GM23338 (cell line): ENCODE data around the gene INPP5A. TPM values are rescaled to one million over a fixed set of nuclear protein-coding genes. Genes with fewer than 3 reads are reported as not detected.

Experiments
- ATAC-seq: fragments of 200-7000 bp; cut with Tn5 transposase; 3 replicates; pipeline ENCODE4 v1.9.1; 2020
- DNase-seq: peaks from one replicate; pipeline ENCODE4 v3.0.0-alpha.2; 2015; ENCODE audit warnings: low spot score
- H2AFZ ChIP-seq: fragments of 200-600 bp; sonication (generic); 2 replicates; pipeline ENCODE4 v1.8.0; 2016; ENCODE audit warnings: antibody characterized with exemption, mild to moderate bottlenecking, moderate library complexity
- H3F3A ChIP-seq: fragments of 200-600 bp; sonication (generic); replicated peaks from 2 replicates; pipeline ENCODE4 v1.8.0; 2017; ENCODE audit warnings: antibody characterized with exemption, mixed run types, low read depth
- H3K27ac ChIP-seq: fragments of 200-600 bp; sonication (generic); 2 replicates; pipeline ENCODE4 v1.6.1; 2016; ENCODE audit warnings: low read depth
- H3K27me3 ChIP-seq: fragments of 200-600 bp; sonication (generic); 2 replicates; pipeline ENCODE4 v1.8.0; 2016; ENCODE audit warnings: mild to moderate bottlenecking, mixed run types, moderate library complexity; ENCODE audit not compliant: insufficient read depth
- H3K36me3 ChIP-seq: fragments of 200-600 bp; sonication (generic); 2 replicates; pipeline ENCODE4 v1.8.0; 2016; ENCODE audit warnings: mild to moderate bottlenecking; ENCODE audit not compliant: insufficient read depth
- H3K4me1 ChIP-seq: fragments of 200-600 bp; sonication (generic); 2 replicates; pipeline ENCODE4 v1.8.0; 2016; ENCODE audit warnings: mild to moderate bottlenecking, moderate library complexity; ENCODE audit not compliant: insufficient read depth
- H3K4me2 ChIP-seq: fragments of 200-600 bp; sonication (generic); 2 replicates; pipeline ENCODE4 v1.7.1; 2017; ENCODE audit warnings: mixed run types
- H3K4me3 ChIP-seq: fragments of 200-600 bp; sonication (generic); 2 replicates; pipeline ENCODE4 v1.6.1; 2016; ENCODE audit warnings: mixed run types
- H3K79me2 ChIP-seq: fragments of 200-600 bp; sonication (generic); replicated peaks from 2 replicates; pipeline ENCODE4 v1.8.0; 2017; ENCODE audit warnings: mild to moderate bottlenecking; ENCODE audit not compliant: insufficient read depth
- H3K9me2 ChIP-seq: fragments of 200-600 bp; sonication (generic); 2 replicates; pipeline ENCODE4 v1.8.0; 2017; ENCODE audit not compliant: insufficient read depth
- H4K20me1 ChIP-seq: fragments of 200-600 bp; sonication (generic); replicated peaks from 2 replicates; pipeline ENCODE4 v1.8.0; 2017; ENCODE audit warnings: mild to moderate bottlenecking; ENCODE audit not compliant: insufficient read depth
- H3K27ac Mint-ChIP-seq: 2 replicates; pipeline ENCODE4 v1.8.0; 2020; ENCODE audit warnings: inconsistent platforms, mild to moderate bottlenecking, moderate library complexity, mixed read lengths
- H3K27me3 Mint-ChIP-seq: 3 replicates; pipeline ENCODE4 v1.8.0; 2022; ENCODE audit warnings: low read depth, mild to moderate bottlenecking, moderate library complexity, mixed read lengths, inconsistent platforms; ENCODE audit not compliant: insufficient read depth, poor library complexity
- H3K36me3 Mint-ChIP-seq: 3 replicates; pipeline ENCODE4 v1.8.0; 2021; ENCODE audit warnings: low read depth, mild to moderate bottlenecking, inconsistent platforms, moderate library complexity, mixed read lengths
- H3K4me1 Mint-ChIP-seq: 3 replicates; pipeline ENCODE4 v1.8.0; 2020; ENCODE audit warnings: mild to moderate bottlenecking, inconsistent platforms, mixed read lengths
- H3K4me3 Mint-ChIP-seq: 3 replicates; pipeline ENCODE4 v1.8.0; 2021; ENCODE audit warnings: moderate library complexity, mild to moderate bottlenecking, inconsistent platforms, mixed read lengths
- H3K9me3 Mint-ChIP-seq: 3 replicates; pipeline ENCODE4 v1.8.0; 2020; ENCODE audit warnings: moderate library complexity, mild to moderate bottlenecking, inconsistent platforms, mixed read lengths
- CREB1 ChIP-seq: fragments of 250-450 bp; sonication (Bioruptor Pico); IDR thresholded peaks from 2 replicates; pipeline ENCODE4 v1.5.0; 2020; ENCODE audit warnings: low read depth, mild to moderate bottlenecking, moderate library complexity
- EZH2 ChIP-seq: fragments of 200-600 bp; sonication (generic); IDR thresholded peaks from one replicate; pipeline ENCODE4 v1.8.0; 2017; ENCODE audit warnings: antibody characterized with exemption, mild to moderate bottlenecking, low read depth; ENCODE audit not compliant: unreplicated experiment
- EZH2phosphoT487 ChIP-seq: fragments of 200-600 bp; sonication (generic); IDR thresholded peaks from one replicate; pipeline ENCODE4 v1.8.1; 2018; ENCODE audit warnings: antibody characterized with exemption; ENCODE audit not compliant: unreplicated experiment
- JUNB ChIP-seq: IDR thresholded peaks from one replicate; pipeline ENCODE4 v1.6.1; 2016; ENCODE audit warnings: antibody characterized with exemption; ENCODE audit not compliant: unreplicated experiment
- NANOG ChIP-seq: IDR thresholded peaks from 2 replicates; pipeline ENCODE4 v1.6.1; 2016; ENCODE audit warnings: antibody characterized with exemption, borderline replicate concordance
- POLR2AphosphoS5 ChIP-seq: IDR thresholded peaks from 2 replicates; pipeline ENCODE4 v1.6.1; 2016; ENCODE audit warnings: antibody characterized with exemption, low read depth
- STAT1 ChIP-seq: IDR thresholded peaks from one replicate; pipeline ENCODE4 v1.6.1; 2016; ENCODE audit warnings: antibody characterized with exemption; ENCODE audit not compliant: unreplicated experiment
- ZNF114 ChIP-seq: fragments of 250-450 bp; sonication (Bioruptor Pico); IDR thresholded peaks from 2 replicates; pipeline ENCODE4 v1.5.0; 2020; ENCODE audit warnings: mild to moderate bottlenecking, moderate library complexity
- ZNF331 ChIP-seq: fragments of 250-450 bp; sonication (Bioruptor Pico); IDR thresholded peaks from 2 replicates; pipeline ENCODE4 v1.5.0; 2020; ENCODE audit warnings: low read depth, mild to moderate bottlenecking, moderate library complexity
- polyA plus RNA-seq: library from polyadenylated mRNA; unstranded; fragments of >200 nt; fragmentation: Nextera tagmentation; extraction: Ambion mirVana; gene quantifications from 2 replicates; pipeline ENCODE4 v1.2.1, GENCODE V29; 2016
- total RNA-seq: library from RNA; depleted of rRNA; stranded (reverse); fragments of >200 nt; shearing (Covaris generic); gene quantifications from 2 replicates; pipeline ENCODE4 v1.2.3, GENCODE V29; 2014
- TF ChIP-seq, protein P1 (sequence below): IDR thresholded peaks from one replicate; pipeline ENCODE4 v1.6.1; 2018; ENCODE audit warnings: antibody characterized with exemption; ENCODE audit not compliant: unreplicated experiment
- TF ChIP-seq, protein P2 (sequence below): fragments of 250-450 bp; sonication (Bioruptor Pico); IDR thresholded peaks from 2 replicates; pipeline ENCODE4 v1.5.0; 2020; ENCODE audit warnings: mild to moderate bottlenecking, moderate library complexity

Gene INPP5A
- total and polyA plus RNA-seq, 2 experiments from 2014 or later: 5.9 to 40.6 TPM

DNA sequence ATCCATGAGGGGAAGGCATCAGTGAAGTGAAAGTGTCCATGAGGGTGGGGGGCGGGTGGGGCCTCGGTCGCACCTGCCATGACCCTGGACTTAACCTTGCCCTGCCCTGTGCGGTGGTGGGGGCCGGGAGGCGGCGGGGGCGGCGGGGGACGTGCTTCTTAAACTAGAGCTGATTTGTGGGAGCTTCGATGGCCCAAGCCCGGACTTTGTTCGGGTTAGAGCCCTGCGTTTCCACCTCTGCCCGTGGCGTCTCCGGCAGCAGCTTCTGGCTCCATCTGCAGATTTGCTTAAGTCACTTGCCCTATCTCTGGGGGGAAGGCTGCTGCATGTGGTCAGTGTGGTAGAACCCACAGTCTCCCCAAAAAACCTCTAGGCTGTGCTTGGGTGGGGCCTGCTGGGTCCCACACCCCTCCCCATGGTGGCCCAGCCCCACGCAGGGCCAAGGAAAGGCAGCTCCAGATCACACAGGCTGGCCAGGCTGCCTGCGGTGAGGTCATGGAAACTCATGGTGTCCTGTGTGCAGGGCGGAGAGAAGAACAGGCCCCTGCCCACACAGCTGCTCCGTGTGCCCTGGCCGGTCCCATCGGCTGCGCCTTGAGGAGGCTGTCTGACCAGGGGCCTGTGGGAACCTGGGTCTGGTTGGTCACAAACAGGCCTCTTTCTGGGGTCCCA, 93.2 kb downstream of the INPP5A start:
- Histone ChIP-seq H3K4me3 (no peak overlapping the region), H3K27me3 (no peaks in the 10 kb centered on the region), H3K9me2 (no peaks in the 10 kb centered on the region), H3K4me2 (no peak overlapping the region), H4K20me1 (0 out of 2 replicates have a peak, but pooled peaks cover 4% of the 10 kb centered on the region), H3K36me3 (no peaks in the 10 kb centered on the region), H3K79me2 (0 out of 2 replicates have a peak, but pooled peaks cover 2% of the 10 kb centered on the region), H2AFZ (no peak overlapping the region), H3K27ac (no peak overlapping the region), H3K4me1 (no peaks in the 10 kb centered on the region), H3F3A (no peaks in the 10 kb centered on the region)
- ATAC-seq (no peak), DNase-seq (no peak)
- no peak overlapping the region for H3K27ac Mint-ChIP-seq
- peaks cover 7% of the 10 kb centered on the region for H3K27me3 Mint-ChIP-seq
- H3K36me3 Mint-ChIP-seq: no peaks in the 10 kb centered on the region
- no peaks in the 10 kb centered on the region; the same call in 2 of the 3 replicates for H3K9me3 Mint-ChIP-seq
- H3K4me1 Mint-ChIP-seq: peaks cover 20% of the 10 kb centered on the region
- TF ChIP-seq POLR2AphosphoS5: no peak
- no peak for TF ChIP-seq ZNF114 (CRISPR knock-in tag)
- H3K4me3 Mint-ChIP-seq: no peak overlapping the region

DNA sequence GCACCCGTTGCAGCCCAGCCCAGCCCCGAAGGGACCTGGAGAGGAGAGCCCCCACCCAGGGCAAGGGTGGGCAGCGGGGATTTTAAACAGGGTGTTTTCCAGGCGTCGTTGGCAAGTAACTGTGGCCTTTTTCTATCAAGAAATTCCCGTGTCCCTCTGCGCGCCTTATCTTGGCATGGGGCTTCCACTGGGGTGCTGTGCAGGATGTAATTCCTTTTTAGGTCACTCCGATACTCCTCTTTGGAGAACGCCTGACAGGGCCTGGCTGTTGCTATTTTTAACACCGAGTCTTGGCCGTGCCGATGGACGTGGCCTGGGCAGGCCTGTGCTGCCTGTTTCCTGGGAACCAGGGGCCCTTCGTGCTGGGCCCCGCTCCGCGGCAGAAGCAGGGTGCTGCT, 93.8 kb downstream of the INPP5A start:
- Mint-ChIP-seq H3K36me3 (no peaks in the 10 kb centered on the region), H3K4me1 (peaks cover 17% of the 10 kb centered on the region), H3K27ac (no peak overlapping the region), H3K9me3 (no peaks in the 10 kb centered on the region; the same call in 2 of the 3 replicates), H3K4me3 (no peak overlapping the region), H3K27me3 (peaks cover 4% of the 10 kb centered on the region)
- Histone ChIP-seq H3F3A (no peaks in the 10 kb centered on the region), H3K4me1 (no peaks in the 10 kb centered on the region), H4K20me1 (0 out of 2 replicates have a peak, but pooled peaks cover 4% of the 10 kb centered on the region), H3K79me2 (0 out of 2 replicates have a peak, but pooled peaks cover 6% of the 10 kb centered on the region), H3K4me2 (no peak overlapping the region), H3K4me3 (no peak overlapping the region), H3K27ac (no peak overlapping the region), H3K27me3 (no peaks in the 10 kb centered on the region), H3K9me2 (no peaks in the 10 kb centered on the region), H3K36me3 (no peaks in the 10 kb centered on the region), H2AFZ (no peak overlapping the region)
- DNase-seq: no peak
- no peak for ATAC-seq
- TF ChIP-seq, protein P1, sequence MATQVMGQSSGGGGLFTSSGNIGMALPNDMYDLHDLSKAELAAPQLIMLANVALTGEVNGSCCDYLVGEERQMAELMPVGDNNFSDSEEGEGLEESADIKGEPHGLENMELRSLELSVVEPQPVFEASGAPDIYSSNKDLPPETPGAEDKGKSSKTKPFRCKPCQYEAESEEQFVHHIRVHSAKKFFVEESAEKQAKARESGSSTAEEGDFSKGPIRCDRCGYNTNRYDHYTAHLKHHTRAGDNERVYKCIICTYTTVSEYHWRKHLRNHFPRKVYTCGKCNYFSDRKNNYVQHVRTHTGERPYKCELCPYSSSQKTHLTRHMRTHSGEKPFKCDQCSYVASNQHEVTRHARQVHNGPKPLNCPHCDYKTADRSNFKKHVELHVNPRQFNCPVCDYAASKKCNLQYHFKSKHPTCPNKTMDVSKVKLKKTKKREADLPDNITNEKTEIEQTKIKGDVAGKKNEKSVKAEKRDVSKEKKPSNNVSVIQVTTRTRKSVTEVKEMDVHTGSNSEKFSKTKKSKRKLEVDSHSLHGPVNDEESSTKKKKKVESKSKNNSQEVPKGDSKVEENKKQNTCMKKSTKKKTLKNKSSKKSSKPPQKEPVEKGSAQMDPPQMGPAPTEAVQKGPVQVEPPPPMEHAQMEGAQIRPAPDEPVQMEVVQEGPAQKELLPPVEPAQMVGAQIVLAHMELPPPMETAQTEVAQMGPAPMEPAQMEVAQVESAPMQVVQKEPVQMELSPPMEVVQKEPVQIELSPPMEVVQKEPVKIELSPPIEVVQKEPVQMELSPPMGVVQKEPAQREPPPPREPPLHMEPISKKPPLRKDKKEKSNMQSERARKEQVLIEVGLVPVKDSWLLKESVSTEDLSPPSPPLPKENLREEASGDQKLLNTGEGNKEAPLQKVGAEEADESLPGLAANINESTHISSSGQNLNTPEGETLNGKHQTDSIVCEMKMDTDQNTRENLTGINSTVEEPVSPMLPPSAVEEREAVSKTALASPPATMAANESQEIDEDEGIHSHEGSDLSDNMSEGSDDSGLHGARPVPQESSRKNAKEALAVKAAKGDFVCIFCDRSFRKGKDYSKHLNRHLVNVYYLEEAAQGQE: no peak
- TF ChIP-seq NANOG (no peak), ZNF114 (CRISPR knock-in tag) (no peak), CREB1 (CRISPR knock-in tag) (no peak), JUNB (no peak), STAT1 (no peak), POLR2AphosphoS5 (no peak), EZH2phosphoT487 (no peak), ZNF331 (CRISPR knock-in tag) (no peak), EZH2 (no peak)
- TF ChIP-seq, protein P2, sequence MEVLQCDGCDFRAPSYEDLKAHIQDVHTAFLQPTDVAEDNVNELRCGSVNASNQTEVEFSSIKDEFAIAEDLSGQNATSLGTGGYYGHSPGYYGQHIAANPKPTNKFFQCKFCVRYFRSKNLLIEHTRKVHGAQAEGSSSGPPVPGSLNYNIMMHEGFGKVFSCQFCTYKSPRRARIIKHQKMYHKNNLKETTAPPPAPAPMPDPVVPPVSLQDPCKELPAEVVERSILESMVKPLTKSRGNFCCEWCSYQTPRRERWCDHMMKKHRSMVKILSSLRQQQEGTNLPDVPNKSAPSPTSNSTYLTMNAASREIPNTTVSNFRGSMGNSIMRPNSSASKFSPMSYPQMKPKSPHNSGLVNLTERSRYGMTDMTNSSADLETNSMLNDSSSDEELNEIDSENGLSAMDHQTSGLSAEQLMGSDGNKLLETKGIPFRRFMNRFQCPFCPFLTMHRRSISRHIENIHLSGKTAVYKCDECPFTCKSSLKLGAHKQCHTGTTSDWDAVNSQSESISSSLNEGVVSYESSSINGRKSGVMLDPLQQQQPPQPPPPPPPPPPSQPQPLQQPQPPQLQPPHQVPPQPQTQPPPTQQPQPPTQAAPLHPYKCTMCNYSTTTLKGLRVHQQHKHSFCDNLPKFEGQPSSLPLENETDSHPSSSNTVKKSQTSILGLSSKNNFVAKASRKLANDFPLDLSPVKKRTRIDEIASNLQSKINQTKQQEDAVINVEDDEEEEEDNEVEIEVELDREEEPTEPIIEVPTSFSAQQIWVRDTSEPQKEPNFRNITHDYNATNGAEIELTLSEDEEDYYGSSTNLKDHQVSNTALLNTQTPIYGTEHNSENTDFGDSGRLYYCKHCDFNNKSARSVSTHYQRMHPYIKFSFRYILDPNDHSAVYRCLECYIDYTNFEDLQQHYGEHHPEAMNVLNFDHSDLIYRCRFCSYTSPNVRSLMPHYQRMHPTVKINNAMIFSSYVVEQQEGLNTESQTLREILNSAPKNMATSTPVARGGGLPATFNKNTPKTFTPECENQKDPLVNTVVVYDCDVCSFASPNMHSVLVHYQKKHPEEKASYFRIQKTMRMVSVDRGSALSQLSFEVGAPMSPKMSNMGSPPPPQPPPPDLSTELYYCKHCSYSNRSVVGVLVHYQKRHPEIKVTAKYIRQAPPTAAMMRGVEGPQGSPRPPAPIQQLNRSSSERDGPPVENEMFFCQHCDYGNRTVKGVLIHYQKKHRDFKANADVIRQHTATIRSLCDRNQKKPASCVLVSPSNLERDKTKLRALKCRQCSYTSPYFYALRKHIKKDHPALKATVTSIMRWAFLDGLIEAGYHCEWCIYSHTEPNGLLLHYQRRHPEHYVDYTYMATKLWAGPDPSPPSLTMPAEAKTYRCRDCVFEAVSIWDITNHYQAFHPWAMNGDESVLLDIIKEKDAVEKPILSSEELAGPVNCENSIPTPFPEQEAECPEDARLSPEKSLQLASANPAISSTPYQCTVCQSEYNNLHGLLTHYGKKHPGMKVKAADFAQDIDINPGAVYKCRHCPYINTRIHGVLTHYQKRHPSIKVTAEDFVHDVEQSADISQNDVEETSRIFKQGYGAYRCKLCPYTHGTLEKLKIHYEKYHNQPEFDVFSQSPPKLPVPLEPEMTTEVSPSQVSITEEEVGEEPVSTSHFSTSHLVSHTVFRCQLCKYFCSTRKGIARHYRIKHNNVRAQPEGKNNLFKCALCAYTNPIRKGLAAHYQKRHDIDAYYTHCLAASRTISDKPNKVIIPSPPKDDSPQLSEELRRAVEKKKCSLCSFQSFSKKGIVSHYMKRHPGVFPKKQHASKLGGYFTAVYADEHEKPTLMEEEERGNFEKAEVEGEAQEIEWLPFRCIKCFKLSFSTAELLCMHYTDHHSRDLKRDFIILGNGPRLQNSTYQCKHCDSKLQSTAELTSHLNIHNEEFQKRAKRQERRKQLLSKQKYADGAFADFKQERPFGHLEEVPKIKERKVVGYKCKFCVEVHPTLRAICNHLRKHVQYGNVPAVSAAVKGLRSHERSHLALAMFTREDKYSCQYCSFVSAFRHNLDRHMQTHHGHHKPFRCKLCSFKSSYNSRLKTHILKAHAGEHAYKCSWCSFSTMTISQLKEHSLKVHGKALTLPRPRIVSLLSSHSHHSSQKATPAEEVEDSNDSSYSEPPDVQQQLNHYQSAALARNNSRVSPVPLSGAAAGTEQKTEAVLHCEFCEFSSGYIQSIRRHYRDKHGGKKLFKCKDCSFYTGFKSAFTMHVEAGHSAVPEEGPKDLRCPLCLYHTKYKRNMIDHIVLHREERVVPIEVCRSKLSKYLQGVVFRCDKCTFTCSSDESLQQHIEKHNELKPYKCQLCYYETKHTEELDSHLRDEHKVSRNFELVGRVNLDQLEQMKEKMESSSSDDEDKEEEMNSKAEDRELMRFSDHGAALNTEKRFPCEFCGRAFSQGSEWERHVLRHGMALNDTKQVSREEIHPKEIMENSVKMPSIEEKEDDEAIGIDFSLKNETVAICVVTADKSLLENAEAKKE (CRISPR knock-in tag): no peak
